Breast epithelium (tissue), 3 donors: ENCODE results near the gene ATP8B1.

Experiments used
- CTCF ChIP-seq, 3 donors: fragments of 450-650 bp; IDR thresholded peaks; one replicate each; pipeline ENCODE4 v1.5.1; 2016 to 2017; ENCODE audit warnings: antibody characterized with exemption in 3 of 3, mild to moderate bottlenecking in 3 of 3, moderate library complexity in 3 of 3
- POLR2A ChIP-seq: fragments of 450-650 bp; IDR thresholded peaks from one replicate; pipeline ENCODE4 v1.6.1; 2016; ENCODE audit warnings: antibody characterized with exemption, mild to moderate bottlenecking, moderate library complexity
- POLR2AphosphoS5 ChIP-seq, 3 donors: sonication (generic); formaldehyde crosslinking; IDR thresholded peaks; one replicate each; pipeline ENCODE4 v1.6.1; 2017; ENCODE audit warnings: antibody characterized with exemption in 3 of 3

GRCh38 chr18:57708288-57708687, 94.8 kb downstream of the ATP8B1 start:
- no peak for TF ChIP-seq CTCF (IDR thresholded peaks at IDR 0.05)
- no peak for TF ChIP-seq POLR2AphosphoS5 (IDR thresholded peaks at IDR 0.05)
- no peak for TF ChIP-seq POLR2A
